Measurements from ENCODE around the gene CFAP91. TPM values are rescaled to one million over a fixed set of nuclear protein-coding genes. Genes with fewer than 3 reads are reported as not detected.

Gene CFAP91
- total RNA-seq, 2 experiments from 2014 or later = not detected

DNA sequence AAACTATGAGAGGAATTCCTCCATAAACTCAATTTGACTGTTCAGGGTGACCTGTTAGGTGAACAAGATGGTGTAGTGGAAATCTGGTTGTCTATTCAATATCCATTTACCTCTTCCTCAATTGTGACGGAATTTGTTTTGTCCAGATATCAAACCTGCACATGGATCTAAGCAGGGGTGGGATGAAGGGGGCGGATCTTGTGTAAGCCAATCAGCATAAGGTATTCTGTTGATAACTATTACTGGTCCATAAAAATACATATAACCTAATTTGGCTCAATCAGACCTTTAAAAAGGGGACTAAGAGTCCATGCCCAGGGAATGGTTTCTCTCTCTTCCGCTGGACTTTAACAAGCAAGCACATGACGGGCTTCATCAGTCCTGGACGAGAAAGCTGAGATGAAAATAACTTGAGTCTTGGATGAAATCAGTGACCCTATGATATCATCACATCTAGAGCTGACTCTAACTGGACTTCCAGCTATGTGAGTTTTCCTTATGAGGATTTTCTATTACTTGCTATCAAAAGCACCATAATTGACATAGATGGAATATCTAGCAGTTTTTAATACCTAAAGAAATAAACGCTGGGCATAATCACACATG lies 36.8 kb upstream of the CFAP91 start:
- H3K9me3 ChIP-seq (ENCODE audit: low read length) = no peaks in the 10 kb centered on the region
- TF ChIP-seq CTCF (conservative IDR thresholded peaks at IDR 0.05; ENCODE audit: low read length) (no peak), EZH2phosphoT487 (IDR thresholded peaks at IDR 0.05; ENCODE audit: borderline replicate concordance, low read depth, low read length) (no peak)
- DNase-seq (ENCODE audit: low spot score) = no peak
- H3K9me2 ChIP-seq (ENCODE audit: insufficient read depth, low read length) = no peaks in the 10 kb centered on the region
- H2AFZ ChIP-seq (ENCODE audit: low read length) = no peak overlapping the region
- BruUV-seq (replicated peaks) = no TSS peak
- ChIA-PET CTCF (ENCODE audit: unreplicated experiment) (no interaction called here), POLR2A (interaction anchor here (1.1 to 2.0 kb wide), 2 partner anchors 9 to 11 kb away, joined by 6 to 8 read pairs; partner anchors contain the start of gene COX17)
- intact Hi-C loops (cut with micrococcal nuclease; ENCODE audit: unreplicated experiment) = no loop called here
- no peaks in the 10 kb centered on the region; the same call in 1 of the 2 replicates for H3K79me2 ChIP-seq (ENCODE audit: insufficient read depth, low read depth, low read length)
- H3K4me1 ChIP-seq (ENCODE audit: insufficient read depth, low read length, poor library complexity, severe bottlenecking) = peaks cover 6% of the 10 kb centered on the region
- no peak overlapping the region for H3K4me3 ChIP-seq (ENCODE audit: low read depth, low read length, poor library complexity, severe bottlenecking)
- no peaks in the 10 kb centered on the region for H4K20me1 ChIP-seq (ENCODE audit: insufficient read depth, low read length)
- H3K36me3 ChIP-seq (ENCODE audit: insufficient read depth, low read length) = peaks cover 48% of the 10 kb centered on the region
- H3K4me2 ChIP-seq (ENCODE audit: low read length) = no peak overlapping the region
- H3K27ac ChIP-seq (ENCODE audit: low read depth, low read length, poor library complexity, severe bottlenecking) = no peak overlapping the region

DNA sequence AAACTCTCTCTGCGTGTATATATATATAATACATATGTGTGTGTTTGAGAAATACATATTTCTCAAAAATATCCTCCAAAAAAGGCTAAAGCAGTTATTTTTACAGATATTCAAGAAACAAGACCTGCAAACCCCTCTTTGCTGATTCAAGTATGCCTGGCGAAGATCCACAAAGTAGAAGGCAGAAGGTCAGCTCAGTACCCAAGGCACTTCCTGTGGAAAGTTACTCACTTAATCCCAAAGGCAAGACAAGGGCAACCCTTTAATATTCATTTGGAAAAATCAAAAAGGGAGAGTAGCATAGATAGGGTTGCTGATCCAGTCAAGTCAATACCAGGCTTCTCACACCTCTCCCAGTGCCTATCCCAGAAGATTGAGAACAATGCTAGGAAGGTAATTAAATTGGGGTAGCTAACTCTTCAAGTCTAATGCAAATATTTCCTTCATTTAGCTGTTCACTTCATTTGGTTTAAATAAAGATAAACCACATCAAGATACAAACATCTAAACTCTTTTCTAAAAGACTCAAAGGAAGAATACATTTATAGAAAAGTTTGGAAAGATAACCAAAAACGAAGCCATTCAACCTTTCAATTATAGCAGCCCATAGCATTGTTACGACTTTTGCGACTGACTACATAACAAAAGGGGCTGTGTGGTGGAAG lies 32.8 kb upstream of the CFAP91 start:
- Histone ChIP-seq H3K4me3 (ENCODE audit: low read depth, low read length, poor library complexity, severe bottlenecking) (no peak overlapping the region), H3K79me2 (ENCODE audit: insufficient read depth, low read depth, low read length) (peaks cover 4% of the 10 kb centered on the region; the same call in 1 of the 2 replicates), H3K36me3 (ENCODE audit: insufficient read depth, low read length) (peaks cover 88% of the 10 kb centered on the region), H2AFZ (ENCODE audit: low read length) (no peak overlapping the region), H3K9me2 (ENCODE audit: insufficient read depth, low read length) (no peaks in the 10 kb centered on the region), H3K4me1 (ENCODE audit: insufficient read depth, low read length, poor library complexity, severe bottlenecking) (peaks cover 3% of the 10 kb centered on the region), H3K4me2 (ENCODE audit: low read length) (no peak overlapping the region), H3K9me3 (ENCODE audit: low read length) (no peaks in the 10 kb centered on the region), H3K27ac (ENCODE audit: low read depth, low read length, poor library complexity, severe bottlenecking) (no peak overlapping the region), H4K20me1 (ENCODE audit: insufficient read depth, low read length) (peaks cover under 1% of the 10 kb centered on the region; the same call in 1 of the 2 replicates)
- no TSS peak for BruUV-seq (replicated peaks)
- ChIA-PET CTCF (ENCODE audit: unreplicated experiment) (no interaction called here), POLR2A (no interaction called here)
- DNase-seq (ENCODE audit: low spot score) = no peak
- no peak for TF ChIP-seq EZH2phosphoT487 (IDR thresholded peaks at IDR 0.05; ENCODE audit: borderline replicate concordance, low read depth, low read length)
- TF ChIP-seq CTCF (conservative IDR thresholded peaks at IDR 0.05; ENCODE audit: low read length) = no peak
- intact Hi-C loops (cut with micrococcal nuclease; ENCODE audit: unreplicated experiment) = loop anchor here (10.0 kb wide), 1 partner anchor 425 kb away; the partner anchor contains the start of gene B4GALT4

- TF ChIP-seq CTCF (conservative IDR thresholded peaks at IDR 0.05; ENCODE audit: low read length) (no peak), EZH2phosphoT487 (IDR thresholded peaks at IDR 0.05; ENCODE audit: borderline replicate concordance, low read depth, low read length) (no peak)
- H3K4me3 ChIP-seq (ENCODE audit: low read depth, low read length, poor library complexity, severe bottlenecking) = no peak overlapping the region
- no peak for DNase-seq (ENCODE audit: low spot score)
- POLR2A ChIA-PET = interaction anchor here (0.6 to 2.1 kb wide), 4 partner anchors 9 to 165 kb away, joined by 3 to 10 read pairs (median 3); no protein-coding TSS in a partner anchor
- CTCF ChIA-PET (ENCODE audit: unreplicated experiment) = no interaction called here
- H3K9me2 ChIP-seq (ENCODE audit: insufficient read depth, low read length) = no peaks in the 10 kb centered on the region
- no TSS peak for BruUV-seq (replicated peaks)
- peaks cover 18% of the 10 kb centered on the region for H3K4me1 ChIP-seq (ENCODE audit: insufficient read depth, low read length, poor library complexity, severe bottlenecking)
- peaks cover 15% of the 10 kb centered on the region; the same call in 1 of the 2 replicates for H4K20me1 ChIP-seq (ENCODE audit: insufficient read depth, low read length)
- intact Hi-C loops (cut with micrococcal nuclease; ENCODE audit: unreplicated experiment) = loop anchor here (10.0 kb wide), 1 partner anchor 428 kb away; the partner anchor contains the start of gene B4GALT4
- no peak overlapping the region for H3K27ac ChIP-seq (ENCODE audit: low read depth, low read length, poor library complexity, severe bottlenecking)
- H3K4me2 ChIP-seq (ENCODE audit: low read length) = no peak overlapping the region
- H2AFZ ChIP-seq (ENCODE audit: low read length) = no peak overlapping the region
- H3K9me3 ChIP-seq (ENCODE audit: low read length) = no peaks in the 10 kb centered on the region
- peaks cover 77% of the 10 kb centered on the region for H3K36me3 ChIP-seq (ENCODE audit: insufficient read depth, low read length)
- H3K79me2 ChIP-seq (ENCODE audit: insufficient read depth, low read depth, low read length) = peaks cover 21% of the 10 kb centered on the region
Observed at GRCh38 chr3:119672776-119673175, 30.0 kb upstream of the CFAP91 start.

All from OCI-LY7 (cell line).